H9 (cell line): ENCODE measurements around the gene SMURF1. TPM values are rescaled to one million over a fixed set of nuclear protein-coding genes. Genes with fewer than 3 reads are reported as not detected.

Source experiments
- DNase-seq: peaks from one replicate; pipeline ENCODE4 v3.0.0-alpha.2; 2017
- H2AFZ ChIP-seq: one replicate; pipeline ENCODE4 v1.6.1; 2013; ENCODE audit warnings: mild to moderate bottlenecking, low read length, control low read depth, moderate library complexity
- H2AK5ac ChIP-seq: 2 replicates; pipeline ENCODE4 v1.6.1; 2013; ENCODE audit warnings: low read length, control low read depth, mixed read lengths; ENCODE audit not compliant: insufficient read length
- H2BK120ac ChIP-seq: one replicate; pipeline ENCODE4 v1.6.1; 2013; ENCODE audit warnings: low read depth, mild to moderate bottlenecking, low read length, control low read depth, inconsistent platforms; ENCODE audit not compliant: poor library complexity, severe bottlenecking
- H2BK12ac ChIP-seq: 2 replicates; pipeline ENCODE4 v1.6.1; 2013; ENCODE audit warnings: low read length, control low read depth, mixed read lengths, low read depth; ENCODE audit not compliant: insufficient read length
- H2BK15ac ChIP-seq: 2 replicates; pipeline ENCODE4 v1.6.1; 2013; ENCODE audit warnings: low read depth, low read length, control low read depth
- H2BK20ac ChIP-seq: one replicate; pipeline ENCODE4 v1.6.1; 2013; ENCODE audit warnings: low read depth, mild to moderate bottlenecking, low read length, control low read depth, inconsistent platforms; ENCODE audit not compliant: poor library complexity, severe bottlenecking
- H2BK5ac ChIP-seq: 2 replicates; pipeline ENCODE4 v1.6.1; 2013; ENCODE audit warnings: low read length, control low read depth, mixed read lengths; ENCODE audit not compliant: insufficient read length
- H3K14ac ChIP-seq: 2 replicates; pipeline ENCODE4 v1.6.1; 2013; ENCODE audit warnings: low read length, control low read depth; ENCODE audit not compliant: insufficient read depth
- H3K18ac ChIP-seq: 2 replicates; pipeline ENCODE4 v1.6.1; 2013; ENCODE audit warnings: low read depth, mild to moderate bottlenecking, mixed read lengths, low read length, control low read depth; ENCODE audit not compliant: insufficient read length
- H3K23ac ChIP-seq: 2 replicates; pipeline ENCODE4 v1.6.1; 2013; ENCODE audit warnings: low read length, control low read depth, mixed read lengths, low read depth; ENCODE audit not compliant: insufficient read length
- H3K23me2 ChIP-seq: 2 replicates; pipeline ENCODE4 v1.6.1; 2013; ENCODE audit warnings: low read depth, mild to moderate bottlenecking, mixed read lengths, low read length, control low read depth; ENCODE audit not compliant: insufficient read length, poor library complexity, severe bottlenecking
- H3K27ac ChIP-seq: 2 replicates; pipeline ENCODE4 v1.5.1; 2013; ENCODE audit warnings: low read length, control low read depth, mixed read lengths, low read depth; ENCODE audit not compliant: insufficient read length
- H3K27me3 ChIP-seq: 2 replicates; pipeline ENCODE4 v1.6.1; 2013; ENCODE audit warnings: low read length, control low read depth, inconsistent platforms; ENCODE audit not compliant: insufficient read depth
- H3K4ac ChIP-seq: 2 replicates; pipeline ENCODE4 v1.6.1; 2013; ENCODE audit warnings: low read depth, mild to moderate bottlenecking, control low read depth, inconsistent platforms, low read length, moderate library complexity
- H3K4me1 ChIP-seq: 2 replicates; pipeline ENCODE4 v1.6.1; 2013; ENCODE audit warnings: low read length, control low read depth, inconsistent platforms; ENCODE audit not compliant: insufficient read depth
- H3K4me2 ChIP-seq: 2 replicates; pipeline ENCODE4 v1.6.1; 2013; ENCODE audit warnings: low read length, control low read depth, mixed read lengths; ENCODE audit not compliant: insufficient read length, insufficient read depth
- H3K56ac ChIP-seq: 2 replicates; pipeline ENCODE4 v1.6.1; 2013; ENCODE audit warnings: low read depth, mild to moderate bottlenecking, mixed read lengths, low read length, control low read depth; ENCODE audit not compliant: insufficient read length
- H3K79me1 ChIP-seq: 2 replicates; pipeline ENCODE4 v1.6.1; 2013; ENCODE audit warnings: low read depth, mild to moderate bottlenecking, moderate library complexity, low read length, control low read depth, inconsistent platforms; ENCODE audit not compliant: insufficient read depth, poor library complexity, severe bottlenecking
- H3K79me2 ChIP-seq: 2 replicates; pipeline ENCODE4 v1.6.1; 2013; ENCODE audit warnings: low read length, control low read depth, inconsistent platforms; ENCODE audit not compliant: insufficient read depth
- H3K9ac ChIP-seq: 2 replicates; pipeline ENCODE4 v1.6.1; 2013; ENCODE audit warnings: low read length, control low read depth, mixed read lengths; ENCODE audit not compliant: insufficient read length; ENCODE audit errors: extremely low read depth
- H3K9me3 ChIP-seq: one replicate; pipeline ENCODE4 v1.6.1; 2013; ENCODE audit warnings: low read depth, low read length, inconsistent platforms; ENCODE audit not compliant: control insufficient read depth
- H3T11ph ChIP-seq: one replicate; pipeline ENCODE4 v1.6.1; 2013; ENCODE audit warnings: mild to moderate bottlenecking, low read length, control low read depth, inconsistent platforms
- H4K20me1 ChIP-seq: one replicate; pipeline ENCODE4 v1.6.1; 2013; ENCODE audit not compliant: control insufficient read depth, insufficient read length, insufficient read depth
- H4K5ac ChIP-seq: 2 replicates; pipeline ENCODE4 v1.6.1; 2013; ENCODE audit warnings: low read depth, mild to moderate bottlenecking, mixed read lengths, low read length, control low read depth; ENCODE audit not compliant: insufficient read length
- H4K8ac ChIP-seq: replicated peaks from 2 replicates; pipeline ENCODE4 v1.6.1; 2013; ENCODE audit warnings: low read length, control low read depth, mixed read lengths, low read depth; ENCODE audit not compliant: insufficient read length
- H4K91ac ChIP-seq: 2 replicates; pipeline ENCODE4 v1.6.1; 2013; ENCODE audit warnings: low read depth, mild to moderate bottlenecking, moderate library complexity, mixed read lengths, low read length, control low read depth; ENCODE audit not compliant: insufficient read length
- H3K27ac Mint-ChIP-seq, 3 experiments: 2 replicates in 2 of 3; 3 replicates in 1 of 3; pipeline ENCODE4 v1.8.0; 2020 to 2021; ENCODE audit warnings: mixed read lengths in 3 of 3, mild to moderate bottlenecking in 1 of 3, moderate library complexity in 1 of 3
- H3K27me3 Mint-ChIP-seq: 2 replicates; pipeline ENCODE4 v1.8.0; 2021; ENCODE audit warnings: low read depth, mild to moderate bottlenecking, moderate library complexity, mixed read lengths
- H3K36me3 Mint-ChIP-seq, 3 experiments: 2 replicates in 2 of 3; 3 replicates in 1 of 3; pipeline ENCODE4 v1.8.0; 2020 to 2021; ENCODE audit warnings: low read depth in 3 of 3, mixed read lengths in 3 of 3; ENCODE audit not compliant: insufficient read depth in 1 of 3
- H3K4me1 Mint-ChIP-seq, 2 experiments: 2 replicates each; pipeline ENCODE4 v1.8.0; 2020; ENCODE audit warnings: mixed read lengths in 2 of 2
- H3K4me3 Mint-ChIP-seq, 2 experiments: 2 replicates in 1 of 2; 3 replicates in 1 of 2; pipeline ENCODE4 v1.8.0; 2020 to 2021; ENCODE audit warnings: mild to moderate bottlenecking in 2 of 2, mixed read lengths in 2 of 2, moderate library complexity in 1 of 2
- H3K9me3 Mint-ChIP-seq, 2 experiments: 2 replicates in 1 of 2; 3 replicates in 1 of 2; pipeline ENCODE4 v1.8.0; 2020; ENCODE audit warnings: mild to moderate bottlenecking in 2 of 2, mixed read lengths in 2 of 2, moderate library complexity in 1 of 2
- CTCF ChIP-seq: fragments of 200-600 bp; sonication (generic); conservative IDR thresholded peaks from 3 replicates; pipeline ENCODE4 v1.8.0; 2021; ENCODE audit warnings: antibody characterized with exemption, mild to moderate bottlenecking
- WGBS: extraction: QIAGEN DNeasy Blood & Tissue Kit; methylation state at CpG from one replicate; pipeline ENCODE4 v1.1.7; 2013; ENCODE audit warnings: missing lambda C conversion rate, low lambda C conversion rate, mixed read lengths; ENCODE audit not compliant: insufficient read length; ENCODE audit errors: extremely low coverage; 5-methylcytosine and 5-hydroxymethylcytosine counted together
- total RNA-seq: library from RNA; stranded (reverse); gene quantifications from 2 replicates; pipeline ENCODE4 v1.2.1, GENCODE V29; 2021

Gene SMURF1
- total RNA-seq, 1 experiment from 2014 or later: 29.4 TPM

GRCh38 chr7:99076615-99077014 is 67.3 kb downstream of the SMURF1 start:
- Mint-ChIP-seq H3K36me3 (peaks cover 0 to 4% (median 3%) of the 10 kb centered on the region in 3 experiments; a peak in 3 of 7 replicates), H3K4me3 (no peak overlapping the region), H3K9me3 (no peaks in the 10 kb centered on the region), H3K27ac (no peak overlapping the region), H3K4me1 (peaks cover 7 to 9% of the 10 kb centered on the region in 2 experiments; a peak in 3 of 4 replicates), H3K27me3 (no peaks in the 10 kb centered on the region)
- H3K79me2 ChIP-seq: peaks cover 11% of the 10 kb centered on the region; the same call in 1 of the 2 replicates
- H3K56ac ChIP-seq: no peak overlapping the region
- no peak overlapping the region for H2BK5ac ChIP-seq
- no peak overlapping the region for H3T11ph ChIP-seq
- no peak overlapping the region for H2AFZ ChIP-seq
- H2BK20ac ChIP-seq: no peak overlapping the region
- H2BK15ac ChIP-seq: no peak overlapping the region
- H3K18ac ChIP-seq: no peak overlapping the region
- H4K8ac ChIP-seq: no peak overlapping the region
- no peaks in the 10 kb centered on the region for H3K79me1 ChIP-seq
- H4K5ac ChIP-seq: no peak overlapping the region
- DNase-seq: no peak
- no peak overlapping the region for H3K27ac ChIP-seq
- H3K23ac ChIP-seq: no peak overlapping the region
- TF ChIP-seq CTCF: no peak
- H3K9me3 ChIP-seq: no peaks in the 10 kb centered on the region
- no CpG with 5 or more reads among the region's 10 CpGs for WGBS
- H3K9ac ChIP-seq: no peak overlapping the region
- no peaks in the 10 kb centered on the region for H4K20me1 ChIP-seq
- H3K14ac ChIP-seq: no peak overlapping the region
- no peak overlapping the region for H2BK12ac ChIP-seq
- no peak overlapping the region for H3K4me2 ChIP-seq
- H3K27me3 ChIP-seq: no peaks in the 10 kb centered on the region
- H2BK120ac ChIP-seq: no peak overlapping the region
- H3K23me2 ChIP-seq: no peaks in the 10 kb centered on the region
- no peaks in the 10 kb centered on the region; the same call in 1 of the 2 replicates for H3K4me1 ChIP-seq
- no peak overlapping the region for H4K91ac ChIP-seq
- no peak overlapping the region for H3K4ac ChIP-seq
- H2AK5ac ChIP-seq: no peak overlapping the region
